ENCODE measurements around the gene ZNF853. TPM values are rescaled to one million over a fixed set of nuclear protein-coding genes. Genes with fewer than 3 reads are reported as not detected.

Gene ZNF853
- total and polyA plus RNA-seq, 2 of the 8 experiments (the other 6 are each of a cell fraction or from before 2014, with no cell fraction given) = 4.3 to 5.7 TPM

GRCh38 chr7:6652446-6653011 lies 37.1 kb downstream of the ZNF853 start (continued):
- TF ChIP-seq JUN (IDR thresholded peaks at IDR 0.05; ENCODE audit: low read depth, low read length) = no peak
